Suprapubic skin (tissue), 3 donors: ENCODE results near the gene UBE2L6.

Experiments
- POLR2A ChIP-seq, 2 donors: fragments of 450-650 bp; IDR thresholded peaks; one replicate each; pipeline ENCODE4 v1.6.1; 2017; ENCODE audit warnings: antibody characterized with exemption in 2 of 2, mild to moderate bottlenecking in 2 of 2, moderate library complexity in 2 of 2
- TF ChIP-seq, protein P1 (sequence below), 2 donors: fragments of 200-600 bp in 1 of 2; fragments of 450-650 bp in 1 of 2; sonication (generic) in 1 of 2; IDR thresholded peaks; one replicate each; pipeline ENCODE4 v1.5.1; 2016 to 2019; ENCODE audit warnings: antibody characterized with exemption in 2 of 2, mild to moderate bottlenecking in 1 of 2, moderate library complexity in 1 of 2

DNA sequence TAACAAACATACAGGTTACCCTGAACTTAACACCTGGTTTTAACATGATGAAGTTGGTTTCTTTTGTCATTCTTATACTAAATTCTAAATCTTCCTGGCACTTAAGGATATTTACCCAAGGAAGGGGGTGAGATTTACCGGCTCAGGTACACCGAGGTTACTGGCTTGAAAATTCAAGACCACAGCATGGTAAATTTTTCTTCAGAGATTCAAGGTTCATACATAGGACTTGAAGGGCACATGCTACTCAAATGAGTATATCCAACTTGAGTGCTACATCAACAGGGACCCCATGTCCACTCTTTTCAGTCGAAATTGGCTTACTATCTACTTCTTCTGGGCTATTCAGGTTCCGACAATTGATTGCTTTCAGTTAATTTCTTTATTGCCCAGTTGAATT lies 42.7 kb upstream of the UBE2L6 start:
- TF ChIP-seq, protein P1, sequence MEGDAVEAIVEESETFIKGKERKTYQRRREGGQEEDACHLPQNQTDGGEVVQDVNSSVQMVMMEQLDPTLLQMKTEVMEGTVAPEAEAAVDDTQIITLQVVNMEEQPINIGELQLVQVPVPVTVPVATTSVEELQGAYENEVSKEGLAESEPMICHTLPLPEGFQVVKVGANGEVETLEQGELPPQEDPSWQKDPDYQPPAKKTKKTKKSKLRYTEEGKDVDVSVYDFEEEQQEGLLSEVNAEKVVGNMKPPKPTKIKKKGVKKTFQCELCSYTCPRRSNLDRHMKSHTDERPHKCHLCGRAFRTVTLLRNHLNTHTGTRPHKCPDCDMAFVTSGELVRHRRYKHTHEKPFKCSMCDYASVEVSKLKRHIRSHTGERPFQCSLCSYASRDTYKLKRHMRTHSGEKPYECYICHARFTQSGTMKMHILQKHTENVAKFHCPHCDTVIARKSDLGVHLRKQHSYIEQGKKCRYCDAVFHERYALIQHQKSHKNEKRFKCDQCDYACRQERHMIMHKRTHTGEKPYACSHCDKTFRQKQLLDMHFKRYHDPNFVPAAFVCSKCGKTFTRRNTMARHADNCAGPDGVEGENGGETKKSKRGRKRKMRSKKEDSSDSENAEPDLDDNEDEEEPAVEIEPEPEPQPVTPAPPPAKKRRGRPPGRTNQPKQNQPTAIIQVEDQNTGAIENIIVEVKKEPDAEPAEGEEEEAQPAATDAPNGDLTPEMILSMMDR (IDR thresholded peaks at IDR 0.05), result no peak
- no peak for TF ChIP-seq POLR2A (IDR thresholded peaks at IDR 0.05)
